SK-N-SH (cell line): ENCODE results near the gene GPR146. TPM values are rescaled to one million over a fixed set of nuclear protein-coding genes. Genes with fewer than 3 reads are reported as not detected.
A peak's percentile ranks its signal among the peaks of the same experiment; 100 is the strongest.

Experiments used
- CTCF ChIA-PET: fragments of 300-600, 350-600 bp; formaldehyde crosslinking; extraction: SDS; loops from one replicate; lab custom pipeline; 2021; lab: Yijun Ruan, JAX
- POLR2A ChIA-PET: fragments of 350-600 bp; sonication (Branson Sonifier 250); formaldehyde crosslinking; extraction: SDS; loops from one replicate; lab custom pipeline; 2020; ENCODE audit warnings: antibody characterized with exemption, inconsistent platforms; lab: Yijun Ruan, JAX
- DNase-seq: peaks from one replicate; pipeline ENCODE4 v3.0.0; 2012
- H2AFZ ChIP-seq: fragments of 200-600 bp; sonication (generic); 2 replicates; pipeline ENCODE4 v1.8.1; 2016; ENCODE audit warnings: antibody characterized with exemption, mild to moderate bottlenecking, low read depth
- H3F3A ChIP-seq: fragments of 200-600 bp; sonication (generic); replicated peaks from 2 replicates; pipeline ENCODE3; 2016; ENCODE audit warnings: antibody characterized with exemption, mild to moderate bottlenecking; ENCODE audit not compliant: insufficient read depth
- H3K27ac ChIP-seq, 2 experiments: fragments of 200-500 bp in 1 of 2; fragments of 200-600 bp in 1 of 2; sonication (Bioruptor generic) in 1 of 2; sonication (generic), shearing (Covaris generic) in 1 of 2; 2 replicates each; pipeline versions ENCODE4 v1.5.1 to v1.6.1; 2014 to 2016; ENCODE audit warnings: low read depth in 2 of 2, inconsistent platforms in 1 of 2, low read length in 1 of 2, mild to moderate bottlenecking in 1 of 2, mixed read lengths in 1 of 2
- H3K27me3 ChIP-seq: fragments of 200-600 bp; sonication (generic), shearing (Covaris generic); 2 replicates; pipeline ENCODE4 v1.6.1; 2016; ENCODE audit warnings: mixed run types; ENCODE audit not compliant: insufficient read depth
- H3K36me3 ChIP-seq, 2 experiments: fragments of 200-500 bp in 1 of 2; fragments of 200-600 bp in 1 of 2; sonication (Bioruptor generic) in 1 of 2; sonication (generic) in 1 of 2; replicated peaks in 1 of 2; 2 replicates each; pipeline versions ENCODE3 to v1.5.1; 2014 to 2016; ENCODE audit warnings: low read length in 1 of 2, mild to moderate bottlenecking in 1 of 2; ENCODE audit not compliant: insufficient read depth in 2 of 2, control insufficient read depth in 1 of 2
- H3K4me1 ChIP-seq, 2 experiments: fragments of 200-500 bp in 1 of 2; fragments of 200-600 bp in 1 of 2; sonication (Bioruptor generic) in 1 of 2; sonication (generic), shearing (Covaris generic) in 1 of 2; 2 replicates each; pipeline versions ENCODE4 v1.5.1 to v1.6.1; 2014 to 2016; ENCODE audit warnings: low read depth in 1 of 2, low read length in 1 of 2, mixed run types in 1 of 2; ENCODE audit not compliant: insufficient read depth in 2 of 2, control insufficient read depth in 1 of 2
- H3K4me2 ChIP-seq: fragments of 200-600 bp; sonication (generic), shearing (Covaris generic); 2 replicates; pipeline ENCODE4 v1.6.1; 2017; ENCODE audit warnings: mixed run types
- H3K4me3 ChIP-seq, 2 experiments: fragments of 200-500 bp in 1 of 2; fragments of 200-600 bp in 1 of 2; sonication (Bioruptor generic) in 1 of 2; sonication (generic), shearing (Covaris generic) in 1 of 2; 2 replicates each; pipeline versions ENCODE4 v1.5.1 to v1.8.1; 2014 to 2016; ENCODE audit warnings: low read depth in 2 of 2, inconsistent platforms in 1 of 2, low read length in 1 of 2, mild to moderate bottlenecking in 1 of 2, mixed read lengths in 1 of 2, moderate library complexity in 1 of 2
- H3K79me2 ChIP-seq: fragments of 200-600 bp; sonication (generic); 2 replicates; pipeline ENCODE4 v1.8.1; 2017; ENCODE audit warnings: mild to moderate bottlenecking; ENCODE audit not compliant: insufficient read depth
- H3K9ac ChIP-seq: fragments of 200-600 bp; sonication (generic); 2 replicates; pipeline ENCODE4 v1.6.1; 2017; ENCODE audit warnings: mixed run types
- H3K9me2 ChIP-seq: fragments of 200-600 bp; sonication (generic); 2 replicates; pipeline ENCODE4 v1.6.1; 2017; ENCODE audit warnings: mixed run types
- H3K9me3 ChIP-seq: fragments of 200-600 bp; sonication (generic); 2 replicates; pipeline ENCODE4 v1.6.1; 2017; ENCODE audit warnings: mixed run types, mild to moderate bottlenecking, moderate library complexity
- H4K20me1 ChIP-seq: fragments of 200-600 bp; sonication (generic); 2 replicates; pipeline ENCODE4 v1.6.1; 2017; ENCODE audit warnings: mild to moderate bottlenecking, mixed run types; ENCODE audit not compliant: insufficient read depth
- CHD2 ChIP-seq: fragments of 150-350 bp; IDR thresholded peaks from 2 replicates; pipeline ENCODE4 v1.6.1; 2018; ENCODE audit warnings: low read length; ENCODE audit not compliant: partially characterized antibody
- ELF1 ChIP-seq: IDR thresholded peaks from 2 replicates; pipeline ENCODE4 v1.4.0; 2012
- EP300 ChIP-seq, 2 experiments: IDR thresholded peaks; 2 replicates each; pipeline versions ENCODE4 v1.4.0 to v1.6.1; 2012; ENCODE audit warnings: borderline replicate concordance in 1 of 2, low read depth in 1 of 2, low read length in 1 of 2
- FOSL2 ChIP-seq: IDR thresholded peaks from 2 replicates; pipeline ENCODE4 v1.4.0; 2012; ENCODE audit warnings: low read depth, mild to moderate bottlenecking, moderate library complexity, borderline replicate concordance
- FOXJ3 ChIP-seq: sonication (generic); formaldehyde crosslinking; IDR thresholded peaks from 2 replicates; pipeline ENCODE4 v1.5.1; 2020; ENCODE audit warnings: mild to moderate bottlenecking, missing genetic modification reagents
- FOXM1 ChIP-seq: IDR thresholded peaks from 2 replicates; pipeline ENCODE4 v1.4.0; 2012; ENCODE audit warnings: low read depth, mild to moderate bottlenecking
- MAX ChIP-seq: IDR thresholded peaks from 2 replicates; pipeline ENCODE4 v1.4.0; 2012; ENCODE audit warnings: low read depth
- MEF2A ChIP-seq: IDR thresholded peaks from 2 replicates; pipeline ENCODE4 v1.4.0; 2012; ENCODE audit warnings: low read depth, borderline replicate concordance
- NRF1 ChIP-seq: IDR thresholded peaks from 2 replicates; pipeline ENCODE4 v1.6.1; 2012; ENCODE audit warnings: low read depth, mild to moderate bottlenecking, low read length
- PBX3 ChIP-seq: IDR thresholded peaks from 2 replicates; pipeline ENCODE4; 2012
- POLR2AphosphoS5 ChIP-seq: IDR thresholded peaks from 2 replicates; pipeline ENCODE4 v1.6.1; 2012; ENCODE audit warnings: low read depth, low read length
- RFX5 ChIP-seq: IDR thresholded peaks from 2 replicates; pipeline ENCODE4 v1.6.1; 2012; ENCODE audit warnings: mild to moderate bottlenecking, improper control_type of control experiment, low read length
- SIN3A ChIP-seq: IDR thresholded peaks from 2 replicates; pipeline ENCODE4 v1.6.1; 2012; ENCODE audit warnings: low read depth, mild to moderate bottlenecking, low read length, moderate library complexity, borderline replicate concordance
- TEAD4 ChIP-seq: IDR thresholded peaks from 2 replicates; pipeline ENCODE4 v1.4.0; 2012; ENCODE audit warnings: mild to moderate bottlenecking, borderline replicate concordance; ENCODE audit not compliant: insufficient read depth
- YY1 ChIP-seq: IDR thresholded peaks from 2 replicates; pipeline ENCODE4 v1.4.0; 2012; ENCODE audit warnings: low read depth, mild to moderate bottlenecking
- WGBS: methylation state at CpG from one replicate; pipeline ENCODE4 v1.1.6; 2017; ENCODE audit warnings: low lambda C conversion rate; 5-methylcytosine and 5-hydroxymethylcytosine counted together
- polyA plus RNA-seq, 3 experiments: library from polyadenylated mRNA; depleted of rRNA; stranded (reverse); fragments of >200 nt; gene quantifications; 2 replicates each; pipeline ENCODE4 v1.2.3, GENCODE V29; 2012
- TF ChIP-seq, protein P1 (sequence below): IDR thresholded peaks from 2 replicates; pipeline ENCODE4 v1.4.0; 2012; ENCODE audit warnings: low read depth, borderline replicate concordance
- TF ChIP-seq, protein P2 (sequence below): fragments of 150-350 bp; IDR thresholded peaks from 2 replicates; pipeline ENCODE4 v1.6.1; 2017; ENCODE audit warnings: antibody characterized with exemption, low read length, low read depth, borderline replicate concordance

Gene GPR146
- polyA plus RNA-seq, 1 of the 3 experiments (the other 2 are of a cell fraction), result 1.4 TPM

GRCh38 chr7:1041551-1042491 lies 2.5 kb upstream of the GPR146 start:
- no peak overlapping the region for H2AFZ ChIP-seq
- no peak for DNase-seq

DNA sequence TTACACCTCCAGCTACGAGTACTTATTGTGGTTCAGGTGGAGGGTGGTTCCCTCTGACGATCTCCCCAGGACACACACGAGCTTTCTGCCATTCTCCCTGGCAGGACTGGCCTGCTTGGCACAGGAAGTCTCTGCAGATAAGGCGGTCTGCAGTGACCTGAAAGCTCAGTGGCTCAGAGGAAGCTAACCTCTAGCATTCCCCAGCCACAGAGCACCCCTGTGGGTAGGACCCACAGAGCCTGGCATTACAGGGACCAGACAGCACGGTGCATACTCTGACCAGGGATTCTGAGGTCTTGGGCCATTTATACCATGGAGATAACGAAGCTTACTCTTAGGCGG lies 1.9 kb upstream of the GPR146 start:
- peak overlapping the region in 1 of 2 experiments; percentile 71; a peak in 1 of 4 replicates for H3K27ac ChIP-seq
- POLR2A ChIA-PET, result no interaction called here
- WGBS, result 85% methylated on average over 6 of the region's 7 CpGs
- DNase-seq, result no peak
- no peak overlapping the region for H2AFZ ChIP-seq
- H3K9me3 ChIP-seq, result no peaks in the 10 kb centered on the region
- CTCF ChIA-PET, result interaction anchor here (0.8 to 27.8 kb wide), 9 partner anchors 12 to 118 kb away, joined by 3 to 756 read pairs (median 5); no protein-coding TSS in a partner anchor
- no peak overlapping the region for H3K4me2 ChIP-seq
- H3K4me3 ChIP-seq, result no peak overlapping the region
- H4K20me1 ChIP-seq, result peaks cover 30% of the 10 kb centered on the region
- no peaks in the 10 kb centered on the region for H3K27me3 ChIP-seq
- H3K36me3 ChIP-seq, result no peaks in the 10 kb centered on the region
- H3K9ac ChIP-seq, result no peak overlapping the region
- peaks cover 21% of the 10 kb centered on the region for H3F3A ChIP-seq
- H3K9me2 ChIP-seq, result no peaks in the 10 kb centered on the region
- H3K4me1 ChIP-seq, result peaks cover 16 to 63% of the 10 kb centered on the region in 2 experiments
- H3K79me2 ChIP-seq, result no peaks in the 10 kb centered on the region; the same call in none of the 2 replicates
- TF ChIP-seq SIN3A (no peak), NRF1 (no peak), ELF1 (no peak), FOXM1 (no peak), EP300 (IDR thresholded peaks at IDR 0.05; ENCODE audit: borderline replicate concordance in 1 of 2, low read depth in 1 of 2, low read length in 1 of 2) (no peak), RFX5 (no peak), CHD2 (no peak), PBX3 (no peak), YY1 (no peak), FOSL2 (no peak), MAX (no peak), POLR2AphosphoS5 (no peak)

More at GRCh38 chr7:1041551-1042491, 2.5 kb upstream of the GPR146 start:
- H3K4me3 ChIP-seq, result no peak overlapping the region
- peak overlapping the region in 1 of 2 experiments; percentile 71; a peak in 2 of 4 replicates for H3K27ac ChIP-seq
- TF ChIP-seq, protein P1, sequence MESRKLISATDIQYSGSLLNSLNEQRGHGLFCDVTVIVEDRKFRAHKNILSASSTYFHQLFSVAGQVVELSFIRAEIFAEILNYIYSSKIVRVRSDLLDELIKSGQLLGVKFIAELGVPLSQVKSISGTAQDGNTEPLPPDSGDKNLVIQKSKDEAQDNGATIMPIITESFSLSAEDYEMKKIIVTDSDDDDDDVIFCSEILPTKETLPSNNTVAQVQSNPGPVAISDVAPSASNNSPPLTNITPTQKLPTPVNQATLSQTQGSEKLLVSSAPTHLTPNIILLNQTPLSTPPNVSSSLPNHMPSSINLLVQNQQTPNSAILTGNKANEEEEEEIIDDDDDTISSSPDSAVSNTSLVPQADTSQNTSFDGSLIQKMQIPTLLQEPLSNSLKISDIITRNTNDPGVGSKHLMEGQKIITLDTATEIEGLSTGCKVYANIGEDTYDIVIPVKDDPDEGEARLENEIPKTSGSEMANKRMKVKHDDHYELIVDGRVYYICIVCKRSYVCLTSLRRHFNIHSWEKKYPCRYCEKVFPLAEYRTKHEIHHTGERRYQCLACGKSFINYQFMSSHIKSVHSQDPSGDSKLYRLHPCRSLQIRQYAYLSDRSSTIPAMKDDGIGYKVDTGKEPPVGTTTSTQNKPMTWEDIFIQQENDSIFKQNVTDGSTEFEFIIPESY, result no peak
- TF ChIP-seq TEAD4 (no peak), MEF2A (no peak), NRF1 (no peak), FOXJ3 (CRISPR knock-in tag) (no peak), CHD2 (no peak)
- TF ChIP-seq, protein P2, sequence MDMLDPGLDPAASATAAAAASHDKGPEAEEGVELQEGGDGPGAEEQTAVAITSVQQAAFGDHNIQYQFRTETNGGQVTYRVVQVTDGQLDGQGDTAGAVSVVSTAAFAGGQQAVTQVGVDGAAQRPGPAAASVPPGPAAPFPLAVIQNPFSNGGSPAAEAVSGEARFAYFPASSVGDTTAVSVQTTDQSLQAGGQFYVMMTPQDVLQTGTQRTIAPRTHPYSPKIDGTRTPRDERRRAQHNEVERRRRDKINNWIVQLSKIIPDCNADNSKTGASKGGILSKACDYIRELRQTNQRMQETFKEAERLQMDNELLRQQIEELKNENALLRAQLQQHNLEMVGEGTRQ, result no peak
- TF ChIP-seq, all 33 proteins: peak for 0
- CTCF ChIA-PET, result interaction anchor here (0.8 to 27.8 kb wide), 10 partner anchors 13 to 119 kb away, joined by 3 to 756 read pairs (median 6); no protein-coding TSS in a partner anchor
- Histone ChIP-seq H3F3A (peaks cover 21% of the 10 kb centered on the region), H3K9ac (no peak overlapping the region), H3K27me3 (no peaks in the 10 kb centered on the region), H3K9me3 (no peaks in the 10 kb centered on the region), H3K79me2 (no peaks in the 10 kb centered on the region; the same call in none of the 2 replicates), H3K4me1 (peaks cover 16 to 57% of the 10 kb centered on the region in 2 experiments), H3K9me2 (no peaks in the 10 kb centered on the region), H3K4me2 (no peak overlapping the region), H4K20me1 (peaks cover 27% of the 10 kb centered on the region), H3K36me3 (no peaks in the 10 kb centered on the region)
- POLR2A ChIA-PET, result interaction anchor here (1.5 kb wide), 1 partner anchor 12 kb away, joined by 6 read pairs; no protein-coding TSS in a partner anchor
- 91% methylated on average over 27 of the region's 40 CpGs for WGBS
